MCF 10A (cell line): ENCODE measurements around the gene PDHX. TPM values are rescaled to one million over a fixed set of nuclear protein-coding genes. Genes with fewer than 3 reads are reported as not detected.

Experiments used
- BruUV-seq: library from RNA; stranded (reverse); fragments of 400-500 nt; replicated peaks from 2 replicates; lab custom pipeline; 2021; lab: Mats Ljungman, UMichigan
- CTCF ChIA-PET: fragments of 300-600 bp; sonication (Branson Sonifier 250); formaldehyde crosslinking; extraction: SDS; loops from one replicate; lab custom pipeline; 2021; ENCODE audit warnings: antibody characterized with exemption, inconsistent platforms; lab: Yijun Ruan, JAX
- POLR2A ChIA-PET: fragments of 300-600, 350-650 bp; sonication (Branson Sonifier 250); formaldehyde crosslinking; extraction: SDS; loops from one replicate; lab custom pipeline; 2020; ENCODE audit warnings: antibody characterized with exemption, inconsistent platforms; lab: Yijun Ruan, JAX
- DNase-seq: peaks from one replicate; pipeline ENCODE4 v3.0.0-alpha.2; 2018; ENCODE audit not compliant: unreplicated experiment
- H3K27ac Mint-ChIP-seq: one replicate; pipeline ENCODE4 v1.8.0; 2022; ENCODE audit warnings: mild to moderate bottlenecking, low read depth, mixed read lengths; ENCODE audit not compliant: unreplicated experiment
- H3K27me3 Mint-ChIP-seq: one replicate; pipeline ENCODE4 v1.8.0; 2022; ENCODE audit warnings: mixed read lengths; ENCODE audit not compliant: insufficient read depth, unreplicated experiment
- H3K36me3 Mint-ChIP-seq: one replicate; pipeline ENCODE4 v1.8.0; 2022; ENCODE audit warnings: mild to moderate bottlenecking, moderate library complexity, mixed read lengths; ENCODE audit not compliant: insufficient read depth, unreplicated experiment
- H3K4me1 Mint-ChIP-seq: one replicate; pipeline ENCODE4 v1.8.0; 2022; ENCODE audit warnings: mixed read lengths; ENCODE audit not compliant: insufficient read depth, unreplicated experiment
- H3K4me3 Mint-ChIP-seq: one replicate; pipeline ENCODE4 v1.8.0; 2022; ENCODE audit warnings: mild to moderate bottlenecking, moderate library complexity, mixed read lengths; ENCODE audit not compliant: unreplicated experiment
- H3K9me3 Mint-ChIP-seq: one replicate; pipeline ENCODE4 v1.8.0; 2022; ENCODE audit warnings: mixed read lengths; ENCODE audit not compliant: unreplicated experiment
- CTCF ChIP-seq: fragments of 200-600 bp; IDR thresholded peaks from one replicate; pipeline ENCODE4 v1.8.0; 2022; ENCODE audit warnings: antibody characterized with exemption, mild to moderate bottlenecking; ENCODE audit not compliant: unreplicated experiment
- intact Hi-C: fragments of 100-400 bp; cut with micrococcal nuclease; formaldehyde crosslinking; loops from 2 replicates; pipeline ENCODE4 v1.14.1; 2022
- total RNA-seq: library from RNA; stranded (reverse); gene quantifications from 2 replicates; pipeline ENCODE4 v1.2.3, GENCODE V29; 2022

PDHX gene
- total RNA-seq, 1 experiment from 2014 or later = 35.9 TPM

- Mint-ChIP-seq H3K4me1 (peaks cover 5% of the 10 kb centered on the region), H3K27ac (no peak overlapping the region), H3K27me3 (no peaks in the 10 kb centered on the region), H3K4me3 (no peak overlapping the region), H3K36me3 (peaks cover 45% of the 10 kb centered on the region), H3K9me3 (no peaks in the 10 kb centered on the region)
- CTCF ChIA-PET = no interaction called here
- POLR2A ChIA-PET = interaction anchor here (0.6 kb wide), 2 partner anchors 15 to 93 kb away, joined by 3 read pairs; no protein-coding TSS in a partner anchor
- intact Hi-C loops = no loop called here
- no peak for DNase-seq
- BruUV-seq = no TSS peak
- no peak for TF ChIP-seq CTCF
Observed at GRCh38 chr11:34963351-34963750, 46.9 kb downstream of the PDHX start.

- peaks cover under 1% of the 10 kb centered on the region for H3K4me1 Mint-ChIP-seq
- H3K4me3 Mint-ChIP-seq = no peak overlapping the region
- H3K9me3 Mint-ChIP-seq = no peaks in the 10 kb centered on the region
- DNase-seq = no peak
- H3K27ac Mint-ChIP-seq = no peak overlapping the region
- no peaks in the 10 kb centered on the region for H3K27me3 Mint-ChIP-seq
- intact Hi-C loops = no loop called here
- no peak for TF ChIP-seq CTCF
- peaks cover 43% of the 10 kb centered on the region for H3K36me3 Mint-ChIP-seq
- POLR2A ChIA-PET = interaction anchor here (0.6 to 1.3 kb wide), 2 partner anchors 11 to 15 kb away, joined by 3 to 5 read pairs; no protein-coding TSS in a partner anchor
- no TSS peak for BruUV-seq
- CTCF ChIA-PET = interaction anchor here (0.6 to 0.7 kb wide), 3 partner anchors 8 to 23 kb away, joined by 3 read pairs; no protein-coding TSS in a partner anchor
Observed at GRCh38 chr11:34964610-34965331, 48.4 kb downstream of the PDHX start.

GRCh38 chr11:34968862-34969261, 52.4 kb downstream of the PDHX start:
- TF ChIP-seq CTCF = no peak
- no peaks in the 10 kb centered on the region for H3K27me3 Mint-ChIP-seq
- peaks cover 57% of the 10 kb centered on the region for H3K36me3 Mint-ChIP-seq

GRCh38 chr11:34970033-34970432, 53.6 kb downstream of the PDHX start:
- BruUV-seq = no TSS peak
- TF ChIP-seq CTCF = no peak
- Mint-ChIP-seq H3K36me3 (peaks cover 62% of the 10 kb centered on the region), H3K4me3 (no peak overlapping the region), H3K9me3 (no peaks in the 10 kb centered on the region), H3K27me3 (no peaks in the 10 kb centered on the region), H3K4me1 (no peaks in the 10 kb centered on the region), H3K27ac (no peak overlapping the region)
- ChIA-PET CTCF (interaction anchor here (0.5 to 1.0 kb wide), 3 partner anchors 29 to 467 kb away, joined by 3 to 5 read pairs (median 3); no protein-coding TSS in a partner anchor), POLR2A (interaction anchor here (0.7 to 1.4 kb wide), 4 partner anchors 9 to 269 kb away, joined by 3 to 5 read pairs (median 4); no protein-coding TSS in a partner anchor)
- DNase-seq = no peak
- intact Hi-C loops = no loop called here

More at GRCh38 chr11:34968862-34969261, 52.4 kb downstream of the PDHX start:
- Mint-ChIP-seq H3K4me3 (no peak overlapping the region), H3K9me3 (no peaks in the 10 kb centered on the region), H3K4me1 (no peaks in the 10 kb centered on the region), H3K27ac (no peak overlapping the region)
- ChIA-PET CTCF (interaction anchor here (1.0 kb wide), 1 partner anchor 28 kb away, joined by 5 read pairs; no protein-coding TSS in a partner anchor), POLR2A (interaction anchor here (0.7 kb wide), 1 partner anchor 376 kb away, joined by 3 read pairs; no protein-coding TSS in a partner anchor)
- intact Hi-C loops = no loop called here
- DNase-seq = no peak
- no TSS peak for BruUV-seq
